NCI-H510A treated with DMSO at 0.1 percent for 48 hours (cell line): Measurements from ENCODE around the gene CAPN7.
"Not testable (repeated sequence)": the region's sequence is repeated elsewhere in the genome, so short reads cannot be mapped to it uniquely, and the experiment has no call there.

Experiments used
- DNase-seq: peaks from one replicate; lab custom pipeline; 2025; lab: John Stamatoyannopoulos, UW

CAPN7 gene

DNA sequence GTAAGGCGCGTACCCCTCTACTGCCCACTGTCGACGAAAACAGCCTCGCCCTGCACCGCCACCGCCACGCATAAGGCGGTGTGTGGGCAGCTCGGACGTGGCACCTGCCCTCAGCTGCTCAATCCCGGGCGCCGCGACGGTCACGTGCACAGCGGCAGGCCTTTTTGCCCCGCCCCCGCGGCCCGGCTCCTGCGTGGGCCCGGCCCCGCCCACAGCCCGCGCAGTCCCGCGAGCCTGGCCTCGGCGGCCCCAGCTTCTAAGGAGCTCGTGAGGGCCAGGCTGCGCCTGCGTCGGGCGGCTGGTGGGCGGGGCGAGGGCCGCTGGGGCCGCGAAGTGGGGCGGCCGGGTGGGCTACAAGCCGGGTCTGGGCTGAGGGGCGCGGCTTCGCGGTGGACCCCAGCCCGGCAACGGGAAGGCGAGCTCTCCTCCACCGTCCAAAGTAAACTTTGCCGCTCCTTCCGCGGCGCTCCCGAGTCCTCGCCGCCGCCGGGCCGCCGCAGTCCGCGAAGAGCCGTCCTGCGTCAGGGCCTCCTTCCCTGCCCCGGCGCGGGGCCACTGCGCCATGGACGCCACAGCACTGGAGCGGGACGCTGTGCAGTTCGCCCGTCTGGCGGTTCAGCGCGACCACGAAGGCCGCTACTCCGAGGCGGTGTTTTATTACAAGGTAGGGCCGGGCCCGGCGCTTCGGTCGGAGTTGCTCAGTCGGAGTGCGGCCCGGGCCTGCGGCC lies at the start of gene CAPN7:
Gene CAPN7, plus strand, starts transcription at position 313 of the 728 bp plus-strand sequence. Its CDS starts 250 bp downstream, at position 563.
- no peak for DNase-seq

DNA sequence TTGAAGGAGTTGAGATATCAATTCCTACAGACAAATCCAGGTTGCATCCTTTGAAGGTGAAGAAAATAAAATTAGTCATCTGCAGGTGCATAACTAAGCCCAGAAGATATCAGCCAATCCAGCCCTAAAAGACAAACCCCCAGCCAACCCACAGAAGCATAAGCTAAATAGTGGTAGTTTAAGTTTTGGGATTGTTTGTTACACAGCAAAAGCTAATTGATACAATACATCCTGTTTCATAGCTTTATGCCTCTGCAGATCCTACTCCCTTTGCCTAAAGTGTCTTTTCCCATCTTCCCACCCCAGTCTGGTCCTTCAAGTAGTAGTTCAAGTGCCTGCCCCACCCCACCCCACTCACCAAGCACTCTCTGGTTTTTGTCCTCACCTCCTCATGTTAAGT lies 48.6 kb upstream of the CAPN7 start:
- no peak for DNase-seq

DNA sequence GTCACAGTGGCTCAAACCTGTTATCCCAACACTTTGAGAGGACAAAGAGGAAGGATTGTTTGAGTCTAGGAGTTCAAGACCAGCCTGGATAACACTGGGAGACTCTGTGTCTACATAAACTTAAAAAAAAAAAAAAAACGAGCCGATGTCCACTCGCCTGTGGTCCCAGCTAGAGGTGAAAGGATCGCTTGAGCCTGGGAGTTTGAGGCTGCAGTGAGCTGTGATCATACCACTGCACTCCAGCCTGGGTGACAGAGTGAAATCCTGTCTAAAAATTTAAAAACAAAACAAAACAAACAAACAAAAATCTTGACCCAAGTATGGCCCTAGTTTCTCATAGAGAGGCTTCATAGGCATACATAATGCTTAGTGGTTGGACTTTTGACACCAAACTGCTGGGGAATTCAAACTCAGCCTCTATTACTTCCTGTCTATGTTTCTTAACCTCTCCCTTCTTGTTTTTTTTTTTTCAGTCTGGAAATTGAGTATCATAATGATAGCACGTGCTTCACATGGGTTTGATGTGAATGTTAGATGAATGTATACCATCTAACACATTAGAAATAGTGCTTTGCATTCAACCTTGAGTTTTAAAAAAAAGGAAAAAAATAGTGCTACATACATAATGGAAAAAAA lies 46.4 kb upstream of the CAPN7 start:
- DNase-seq, result no peak

DNA sequence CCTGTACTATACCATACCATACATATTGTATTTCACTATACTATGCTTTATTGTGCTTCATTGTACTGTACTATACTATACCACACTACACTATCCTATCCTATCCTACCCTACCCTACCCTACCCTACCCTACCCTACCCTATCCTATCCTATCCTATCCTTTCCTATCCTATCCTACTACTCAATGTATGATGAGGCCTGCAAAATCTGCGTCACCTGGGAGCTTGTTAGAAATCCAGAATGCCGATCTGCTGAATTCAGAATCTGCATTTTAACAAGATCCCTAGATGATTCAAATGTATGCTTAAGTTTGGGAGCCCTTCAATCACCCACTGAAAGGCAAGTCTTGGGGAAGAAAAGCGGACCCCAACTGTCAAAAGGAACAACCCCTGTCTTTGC lies 45.4 kb upstream of the CAPN7 start:
- no peak for DNase-seq

DNA sequence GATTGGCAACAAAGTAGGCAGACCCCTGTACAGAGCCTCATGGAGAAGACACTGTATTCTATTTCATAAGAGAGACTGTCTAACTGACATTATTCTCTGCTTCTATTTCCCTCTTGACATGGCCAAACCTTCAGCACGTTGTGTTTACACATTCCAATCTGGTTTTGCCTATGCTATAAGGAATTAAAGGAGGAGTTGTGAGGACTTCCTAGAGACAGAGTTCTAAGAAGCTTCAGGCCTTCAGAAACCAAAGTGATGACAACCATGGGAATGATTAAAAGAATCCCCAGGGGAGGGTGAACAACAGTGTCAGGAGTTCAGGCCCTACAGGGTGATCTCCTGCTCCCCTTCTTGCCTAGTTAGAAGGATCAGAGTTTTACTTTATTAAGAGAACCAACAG lies 44.9 kb upstream of the CAPN7 start:
- no peak for DNase-seq

DNA sequence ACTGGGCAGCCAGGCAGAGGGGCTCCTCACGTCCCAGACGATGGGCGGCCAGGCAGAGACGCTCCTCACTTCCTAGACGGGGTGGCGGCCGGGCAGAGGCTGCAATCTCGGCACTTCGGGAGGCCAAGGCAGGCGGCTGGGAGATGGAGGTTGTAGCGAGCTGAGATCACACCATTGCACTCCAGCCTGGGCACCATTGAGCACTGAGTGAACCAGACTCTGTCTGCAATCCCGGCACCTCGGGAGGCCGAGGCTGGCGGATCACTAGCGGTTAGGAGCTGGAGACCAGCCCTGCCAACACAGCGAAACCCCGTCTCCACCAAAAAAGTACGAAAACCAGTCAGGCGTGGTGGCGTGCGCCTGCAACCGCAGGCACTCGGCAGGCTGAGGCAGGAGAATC lies 42.4 kb upstream of the CAPN7 start:
- DNase-seq, result not testable (repeated sequence)

DNA sequence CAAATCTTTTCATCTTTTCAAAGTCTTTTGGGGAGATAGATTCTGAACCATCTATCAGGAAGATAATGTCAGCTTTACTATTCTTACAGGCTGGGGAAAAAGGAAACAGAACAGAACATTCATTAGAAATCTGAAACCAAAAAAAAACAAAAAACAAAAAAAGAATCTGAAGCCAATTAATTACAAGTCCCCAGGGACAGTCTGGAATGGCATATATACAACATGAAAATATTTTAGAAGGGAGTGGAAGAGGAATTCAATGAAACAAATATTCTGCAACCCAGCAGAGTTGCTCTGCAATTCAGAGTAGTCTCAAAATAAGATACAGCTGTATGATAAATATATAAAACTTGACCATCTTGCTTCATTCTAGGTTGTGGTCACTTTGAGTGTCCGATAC lies 41.7 kb upstream of the CAPN7 start:
- no peak for DNase-seq

DNA sequence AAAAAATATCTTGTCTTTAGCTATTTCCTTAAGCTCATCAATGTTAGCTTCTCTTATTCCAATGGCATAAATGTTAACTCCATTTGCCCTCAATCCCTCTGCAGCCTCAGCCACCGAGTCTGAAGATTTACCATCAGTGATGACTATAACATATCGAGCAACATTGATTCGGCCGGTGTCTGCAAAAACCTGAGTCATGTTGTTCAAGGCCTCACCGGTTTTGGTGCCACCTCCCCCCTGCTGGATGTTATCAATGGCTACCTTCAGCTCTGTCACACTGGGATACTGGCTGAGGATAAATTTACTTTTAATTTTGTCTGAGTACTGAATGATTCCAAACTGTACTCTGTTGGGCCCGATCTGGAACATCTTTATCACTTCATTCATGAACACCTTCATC lies 41.0 kb upstream of the CAPN7 start:
- DNase-seq, result no peak

DNA sequence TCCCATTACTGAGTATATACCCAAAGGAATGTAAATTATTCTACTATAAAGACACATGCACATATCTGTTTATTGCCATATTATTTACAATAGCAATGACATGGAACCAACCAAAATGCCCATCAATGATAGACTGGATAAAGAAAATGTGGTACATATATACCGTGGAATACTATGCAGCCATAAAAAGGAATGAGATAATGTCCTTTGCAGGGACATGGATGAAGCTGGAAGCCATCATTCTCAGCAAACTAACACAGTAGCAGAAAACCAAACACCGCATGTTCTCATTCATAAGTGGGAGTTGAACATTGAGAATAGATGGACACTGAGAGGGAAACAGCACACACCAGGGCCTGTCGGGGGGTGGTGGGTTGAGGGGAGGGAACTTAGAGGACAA lies 39.7 kb upstream of the CAPN7 start:
- not testable (repeated sequence) for DNase-seq

DNA sequence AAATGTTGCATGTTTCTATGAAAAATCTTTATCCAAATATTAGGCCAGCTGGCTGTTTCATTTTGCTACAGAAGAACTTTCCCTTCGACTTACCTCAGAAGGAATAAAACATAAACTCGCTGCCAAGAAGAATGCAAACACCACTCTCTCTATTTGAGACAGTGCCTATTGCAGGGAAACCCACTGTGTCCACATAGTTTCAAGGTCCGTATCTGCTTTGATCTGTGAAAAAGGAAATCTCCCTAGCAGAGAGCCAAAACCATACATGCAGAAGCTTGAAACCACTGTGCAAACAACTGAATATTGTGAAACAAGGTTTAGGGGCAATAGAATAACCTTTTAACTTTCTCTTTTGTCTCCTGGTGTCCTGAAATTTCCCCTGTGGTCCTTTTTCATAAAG lies 35.0 kb upstream of the CAPN7 start:
- no peak for DNase-seq

DNA sequence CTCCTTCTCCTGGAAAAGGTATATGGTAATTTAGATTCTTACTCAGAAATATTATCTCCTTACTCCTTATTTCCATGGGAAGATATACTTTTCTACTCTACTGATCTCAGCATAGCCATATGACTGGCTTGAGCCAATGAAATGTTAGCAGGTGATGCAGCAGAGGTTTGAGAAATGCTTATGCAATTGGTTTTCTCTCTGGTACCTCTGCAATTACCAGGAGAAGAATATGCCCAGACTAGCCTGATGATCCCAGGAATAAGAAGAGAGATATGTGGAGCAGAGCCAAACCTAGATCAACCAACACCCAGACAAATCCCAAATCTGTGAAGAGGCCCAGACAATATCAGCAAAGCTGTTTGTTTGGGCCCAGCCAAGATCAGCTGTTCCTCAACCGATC lies 33.2 kb upstream of the CAPN7 start:
- no peak for DNase-seq

DNA sequence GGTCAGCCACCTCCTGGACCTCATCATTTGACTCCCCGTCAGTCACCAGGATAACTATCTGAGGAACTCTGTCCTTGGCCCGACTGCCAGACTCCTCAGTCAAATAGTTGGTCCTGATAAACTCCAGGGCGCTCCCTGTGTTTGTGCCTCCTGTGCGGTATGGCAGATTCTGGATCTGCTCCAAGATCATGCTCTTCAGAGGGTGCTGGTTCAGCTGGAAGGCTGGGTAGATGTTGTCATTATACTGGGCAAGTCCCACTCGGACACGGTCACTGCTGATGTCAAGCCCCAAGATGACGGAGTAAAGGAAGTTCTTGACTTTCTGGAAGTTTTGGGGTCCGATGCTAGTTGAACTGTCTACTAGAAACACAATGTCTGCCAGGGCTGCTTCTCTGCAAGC lies 31.1 kb upstream of the CAPN7 start:
- no peak for DNase-seq

DNA sequence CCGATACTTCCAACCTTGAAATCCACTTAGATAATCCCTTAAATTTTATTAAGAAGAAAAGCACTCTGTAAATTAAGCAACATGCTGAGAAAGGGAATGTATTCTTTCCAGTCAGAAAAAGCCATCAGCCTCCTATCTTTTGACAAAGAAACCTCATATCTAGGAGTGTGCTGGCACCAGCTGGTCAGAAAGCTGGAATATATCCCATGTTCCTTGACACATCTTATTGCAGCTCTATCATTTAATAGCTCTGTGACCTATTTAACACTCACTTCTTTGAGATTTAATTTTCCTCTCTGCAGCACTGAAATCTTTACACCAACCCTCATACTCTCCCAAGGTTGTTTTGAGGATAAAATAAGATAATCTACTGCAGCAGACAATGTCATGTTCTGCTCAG lies 30.4 kb upstream of the CAPN7 start:
- DNase-seq, result no peak

DNA sequence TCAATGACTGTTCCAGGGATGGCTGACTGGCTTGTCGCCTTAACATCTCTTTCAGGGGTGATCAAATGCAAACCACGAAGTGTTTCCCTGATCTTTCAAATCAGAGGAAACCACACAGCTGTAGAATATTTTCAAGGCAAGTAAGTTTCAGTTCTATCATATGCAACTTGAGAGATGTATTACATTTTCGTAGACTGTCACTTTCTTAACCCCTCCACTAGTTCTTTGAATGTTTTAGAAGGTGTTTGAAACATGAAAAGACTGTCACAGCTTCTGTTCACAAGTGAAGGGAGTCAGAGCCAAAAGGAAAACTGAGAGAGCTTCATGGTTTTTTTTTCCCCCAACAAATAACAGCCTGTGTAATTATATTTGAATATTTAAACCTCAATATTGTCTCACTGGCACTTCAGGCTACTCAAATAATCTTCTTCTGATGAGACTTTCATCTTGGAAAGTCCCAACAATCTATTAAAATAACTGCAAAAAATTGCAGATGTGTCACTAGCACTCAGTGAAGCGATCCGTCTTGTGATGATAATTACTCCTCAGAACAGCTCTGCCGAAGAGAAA lies 25.9 kb upstream of the CAPN7 start:
- no peak for DNase-seq

DNA sequence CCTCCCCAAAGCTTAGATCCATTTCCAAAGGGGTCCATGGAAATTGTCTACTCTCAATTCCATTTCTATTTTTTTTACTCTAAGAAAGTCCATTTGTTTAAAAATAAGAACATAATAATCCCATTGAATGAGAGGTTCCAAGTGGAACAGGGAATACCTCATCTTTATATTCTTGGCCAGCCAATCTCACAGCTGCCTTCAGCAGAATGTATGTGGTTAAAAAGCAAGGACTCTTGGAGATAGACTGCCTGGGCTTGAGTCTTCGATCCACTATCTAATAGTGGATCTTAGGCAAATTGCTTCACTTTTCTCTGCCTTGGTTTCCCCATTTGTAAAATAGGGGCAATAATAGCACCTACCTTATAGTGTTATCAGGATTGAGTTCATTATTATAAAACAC lies 24.5 kb upstream of the CAPN7 start:
- DNase-seq, result no peak

DNA sequence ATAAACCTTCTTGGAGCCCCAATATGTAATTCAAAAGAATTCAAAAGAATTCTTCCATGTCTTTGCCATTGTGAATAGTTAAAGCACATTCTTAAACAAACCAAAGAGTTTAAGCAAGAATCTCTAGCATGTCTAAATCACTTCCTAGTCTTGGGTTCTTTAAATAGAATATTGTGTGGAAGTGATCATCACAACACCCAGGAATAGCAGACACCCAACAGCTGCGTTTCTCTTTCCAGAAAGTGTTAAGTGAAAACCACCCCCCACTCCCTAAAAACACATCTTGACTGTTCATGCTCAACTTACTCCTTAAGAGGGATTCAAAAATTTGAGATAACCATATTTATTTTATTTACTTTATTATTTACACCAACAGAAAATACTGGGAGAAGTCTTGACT lies 24.1 kb upstream of the CAPN7 start:
- no peak for DNase-seq

DNA sequence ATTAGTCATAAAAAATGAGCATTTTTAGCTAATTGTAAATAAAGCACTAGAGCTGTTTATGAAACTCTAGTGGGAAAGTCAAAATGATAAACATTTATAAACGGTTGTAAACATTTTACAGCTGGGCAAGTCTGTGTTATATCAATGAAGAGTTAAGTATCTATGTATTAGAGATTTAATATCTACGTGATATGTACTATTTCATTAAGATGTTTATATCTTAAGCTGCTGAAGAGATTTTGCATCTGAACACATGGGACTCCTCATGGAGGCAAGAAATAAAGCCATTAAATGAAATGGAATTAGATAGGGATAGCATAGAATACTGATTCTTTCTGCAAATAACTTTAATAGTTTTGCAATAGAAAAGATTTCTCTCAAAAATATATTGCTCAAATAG lies 23.0 kb upstream of the CAPN7 start:
- DNase-seq, result no peak

DNA sequence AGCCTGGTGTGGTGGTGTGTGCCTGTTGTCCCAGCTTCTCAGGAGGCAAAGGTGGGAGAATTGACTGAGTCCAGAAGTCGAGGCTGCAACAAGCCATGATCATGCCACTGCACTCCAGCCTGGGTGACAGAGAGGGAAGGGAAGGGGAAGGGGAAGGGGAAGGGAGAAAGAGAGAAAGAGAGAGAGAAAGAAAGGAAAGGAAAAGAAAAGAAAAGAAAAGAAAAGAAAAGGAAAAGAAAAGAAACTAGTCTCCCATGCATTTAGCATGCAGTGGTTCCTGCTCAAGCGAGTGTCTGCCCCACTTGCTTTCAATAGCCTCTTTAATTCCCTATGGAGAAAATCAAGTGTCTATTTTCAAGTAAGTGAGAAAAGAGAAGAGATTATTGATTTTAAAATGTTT lies 20.6 kb upstream of the CAPN7 start:
- no peak for DNase-seq

DNA sequence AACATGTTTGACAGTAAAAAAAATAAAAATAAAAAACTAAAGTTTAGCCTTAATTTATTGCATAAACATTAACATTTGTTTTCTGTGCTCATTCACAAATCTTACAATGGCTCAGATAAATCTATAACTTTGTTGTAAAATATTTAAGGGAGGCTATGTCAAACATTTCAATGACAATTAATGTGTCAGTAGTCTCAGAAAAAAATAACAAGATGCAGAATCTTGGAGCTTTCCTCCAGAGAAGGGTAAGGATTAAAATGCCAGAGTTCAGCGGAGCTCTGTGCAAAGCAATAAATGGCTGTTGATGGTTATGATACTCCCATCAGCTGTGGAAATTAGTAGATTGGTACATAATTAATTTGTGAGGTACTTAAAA lies 20.0 kb upstream of the CAPN7 start:
- DNase-seq, result no peak

DNA sequence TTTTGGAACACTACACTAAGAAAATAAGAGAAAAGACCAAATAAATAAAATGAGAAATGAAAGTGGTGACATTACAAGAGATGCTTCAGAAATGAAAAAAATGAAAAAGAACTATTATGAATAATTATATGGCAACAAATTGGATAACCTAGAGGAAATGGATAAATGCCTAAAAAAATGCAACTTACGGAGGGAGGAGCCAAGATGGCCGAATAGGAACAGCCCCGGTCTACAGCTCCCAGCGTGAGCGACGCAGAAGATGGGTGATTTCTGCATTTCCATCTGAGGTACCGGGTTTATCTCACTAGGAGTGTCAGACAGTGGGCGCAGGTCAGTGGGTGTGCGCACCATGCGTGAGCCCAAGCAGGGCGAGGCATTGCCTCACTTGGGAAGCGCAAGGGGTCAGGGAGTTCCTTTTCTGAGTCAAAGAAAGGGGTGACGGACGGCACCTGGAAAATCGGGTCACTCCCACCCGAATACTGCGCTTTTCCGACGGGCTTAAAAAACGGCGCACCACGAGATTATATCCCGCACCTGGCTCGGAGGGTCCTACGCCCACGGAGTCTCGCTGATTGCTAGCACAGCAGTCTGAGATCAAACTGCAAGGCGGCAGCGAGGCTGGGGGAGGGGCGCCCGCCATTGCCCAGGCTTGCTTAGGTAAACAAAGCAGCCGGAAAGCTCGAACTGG lies 19.4 kb upstream of the CAPN7 start:
- DNase-seq, result not testable (repeated sequence)

DNA sequence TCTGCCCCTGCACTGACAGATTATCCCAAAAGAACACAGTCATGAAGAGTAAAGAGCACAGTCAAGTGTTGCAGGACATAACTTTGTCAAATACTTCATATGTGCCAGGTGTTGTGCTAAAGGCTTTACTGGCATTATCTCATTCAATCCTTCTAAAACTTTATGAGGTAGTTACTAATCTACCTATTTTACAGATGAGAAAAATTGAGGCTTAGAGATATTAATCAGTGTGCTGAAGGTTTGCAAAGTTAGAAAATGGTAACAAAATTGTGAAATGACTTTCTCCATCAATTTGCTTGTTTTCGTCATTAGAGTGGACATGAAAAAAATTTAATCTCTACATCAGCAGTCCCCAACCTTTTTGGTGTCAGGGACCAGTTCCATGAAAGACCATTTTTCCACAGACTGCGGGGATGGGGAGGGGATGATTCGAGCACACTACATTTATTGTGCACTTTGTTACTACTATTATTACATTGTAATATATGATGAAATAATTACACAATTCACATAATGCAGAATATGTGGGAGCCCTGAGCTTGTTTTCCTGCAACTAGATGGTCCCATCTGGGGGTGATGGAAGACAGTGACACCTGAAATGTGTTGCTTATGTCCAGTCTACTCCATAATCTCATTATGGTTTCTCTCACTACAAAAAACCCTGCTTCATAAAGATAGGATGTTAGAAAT lies 8.6 kb upstream of the CAPN7 start:
- DNase-seq, result no peak

DNA sequence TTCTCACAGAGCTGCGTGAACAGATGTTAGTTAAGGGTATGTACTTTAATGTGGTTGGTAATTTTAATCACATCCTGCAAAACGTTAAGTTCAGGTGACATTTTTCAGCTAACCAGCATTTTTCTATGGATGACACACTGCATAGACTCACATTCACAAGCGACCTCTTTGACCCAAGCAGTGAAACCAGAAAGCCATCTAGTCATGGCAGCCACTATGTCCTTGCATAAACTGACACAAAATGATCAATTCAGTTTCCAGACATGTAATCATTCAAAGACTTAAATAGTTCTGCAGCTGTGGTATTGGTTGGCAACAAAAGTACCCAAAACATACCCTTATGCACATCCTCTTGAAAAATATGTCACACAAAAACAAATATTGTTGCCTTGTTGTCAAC lies 7.4 kb upstream of the CAPN7 start:
- no peak for DNase-seq
